ENCODE results near the gene DMAC2. TPM values are rescaled to one million over a fixed set of nuclear protein-coding genes. Genes with fewer than 3 reads are reported as not detected.
A peak's percentile ranks its signal among the peaks of the same experiment; 100 is the strongest.
"Not testable (repeated sequence)": the region's sequence is repeated elsewhere in the genome, so short reads cannot be mapped to it uniquely, and the experiment has no call there.

Gene DMAC2
- 10 to 100 TPM; 22.6 to 38.9 TPM for polyA plus RNA-seq

DNA sequence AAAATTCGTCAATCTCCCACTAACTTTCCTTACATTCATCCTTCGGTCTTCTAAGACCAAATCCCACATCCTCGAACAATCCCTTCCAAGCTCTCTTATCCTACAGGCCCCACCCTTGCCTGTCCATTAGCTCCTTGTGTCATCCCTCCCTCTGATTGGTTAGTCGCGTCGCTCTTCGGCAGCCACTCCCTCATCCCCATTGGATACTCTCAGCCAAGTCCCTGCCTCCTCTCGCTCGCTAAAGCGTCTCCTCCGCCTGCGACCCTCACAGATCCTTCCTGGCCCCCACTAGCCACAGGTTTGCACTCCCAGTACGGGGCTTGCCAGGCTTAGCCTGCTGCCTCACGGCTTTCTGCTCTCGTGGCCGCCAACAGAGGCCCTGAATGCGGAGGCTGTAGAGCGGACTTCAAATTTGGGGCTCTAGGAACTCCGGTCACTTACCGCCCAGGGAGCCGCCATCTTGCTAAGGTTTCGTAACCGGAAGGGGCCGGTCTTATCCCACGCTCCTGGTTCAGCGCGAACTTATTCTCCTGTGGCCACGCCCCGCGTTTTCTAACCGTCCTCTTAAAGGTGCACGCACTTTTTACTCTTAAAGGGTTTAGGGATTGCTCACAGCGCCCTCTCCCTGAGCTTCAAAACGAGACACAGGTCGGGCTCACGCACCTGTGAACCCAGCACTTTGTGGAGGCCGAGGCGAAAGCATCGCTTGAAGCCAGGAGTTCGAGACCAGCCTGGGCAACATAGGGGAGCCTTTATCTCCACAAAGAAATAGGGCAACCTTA, at the start of gene DMAC2:
DMAC2 (minus strand) TSS at position 472 of the 782 bp plus-strand sequence; CDS start at position 459, 13 bp downstream.
- Histone ChIP-seq H3K27ac (ENCODE audit: low read depth in 2 of 2, low read length in 1 of 2) (peak within 1 kb of the TSS; percentile 90 to 100), H3K36me3 (ENCODE audit: control insufficient read depth in 2 of 2, insufficient read depth in 2 of 2, low read length in 1 of 2) (peaks cover 0 to 2% of the 10 kb centered on the region in 2 donors), H3K4me3 (ENCODE audit: low read depth in 1 of 2, low read length in 2 of 2) (peak within 1 kb of the TSS; percentile 79 to 86), H3K9me3 (ENCODE audit: control insufficient read depth in 2 of 2, insufficient read depth in 1 of 2, low read depth in 1 of 2, low read length in 1 of 2) (no peaks in the 10 kb centered on the region), H3K4me1 (ENCODE audit: control insufficient read depth in 2 of 2, insufficient read depth in 2 of 2, low read length in 1 of 2) (peaks cover 3 to 9% of the 10 kb centered on the region in 2 donors), H3K27me3 (ENCODE audit: control insufficient read depth in 1 of 2, insufficient read depth in 2 of 2, low read length in 2 of 2) (no peaks in the 10 kb centered on the region)
- 0 to 1% methylated on average over 40 of the region's 40 CpGs for WGBS, 2 donors

DNA sequence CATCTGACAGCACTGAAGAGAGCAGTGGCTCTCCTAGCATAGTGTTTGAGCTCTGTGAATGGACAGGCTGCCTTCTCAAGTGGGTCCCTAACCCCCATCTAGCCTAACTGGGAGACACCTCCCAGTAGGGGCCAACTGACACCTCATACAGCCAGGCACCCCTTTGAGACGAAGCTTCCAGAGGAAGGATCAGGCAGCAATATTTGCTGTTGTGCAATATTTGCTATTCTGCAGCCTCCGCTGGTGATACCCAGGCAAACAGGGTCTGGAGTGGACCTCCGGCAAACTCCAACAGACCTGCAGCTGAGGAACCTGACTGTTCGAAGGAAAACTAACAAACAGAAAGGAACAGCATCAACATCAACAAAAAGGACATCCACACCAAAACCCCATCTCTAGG, 47.2 kb upstream of the DMAC2 start:
- H3K27ac ChIP-seq (ENCODE audit: low read depth in 2 of 2, low read length in 1 of 2); H3K4me3 ChIP-seq (ENCODE audit: low read depth in 1 of 2, low read length in 2 of 2); H3K36me3 ChIP-seq (ENCODE audit: control insufficient read depth in 2 of 2, insufficient read depth in 2 of 2, low read length in 1 of 2); H3K27me3 ChIP-seq (ENCODE audit: control insufficient read depth in 1 of 2, insufficient read depth in 2 of 2, low read length in 2 of 2); H3K4me1 ChIP-seq (ENCODE audit: control insufficient read depth in 2 of 2, insufficient read depth in 2 of 2, low read length in 1 of 2): not testable (repeated sequence)
- peaks cover 0 to 12% of the 10 kb centered on the region in 2 donors for H3K9me3 ChIP-seq (ENCODE audit: control insufficient read depth in 2 of 2, insufficient read depth in 1 of 2, low read depth in 1 of 2, low read length in 1 of 2)
- whole genome bisulfite sequencing, 2 donors = 85 to 86% methylated on average over 4 of the region's 4 CpGs

DNA sequence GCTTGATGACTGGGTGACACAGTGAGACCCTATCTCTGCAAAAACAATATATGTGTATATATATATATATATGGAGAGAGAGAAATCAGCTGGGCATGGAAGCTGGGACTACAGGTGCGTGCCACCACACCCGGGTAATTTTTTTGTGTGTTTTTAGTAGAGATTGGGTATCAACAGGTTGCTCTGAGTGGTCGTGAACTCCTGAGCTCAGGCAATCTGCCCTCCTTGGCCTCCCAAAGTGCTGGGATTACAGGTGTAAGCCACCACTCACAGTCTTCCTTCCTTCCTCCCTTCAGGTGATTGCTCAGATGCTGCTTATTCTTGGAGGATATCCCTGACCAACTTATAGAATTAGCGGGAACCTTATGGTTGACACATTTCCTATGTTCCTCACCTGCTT, 45.1 kb upstream of the DMAC2 start:
- Histone ChIP-seq H3K4me3 (ENCODE audit: low read depth in 1 of 2, low read length in 2 of 2) (no peak overlapping the region), H3K4me1 (ENCODE audit: control insufficient read depth in 2 of 2, insufficient read depth in 2 of 2, low read length in 1 of 2) (no peaks in the 10 kb centered on the region), H3K27ac (ENCODE audit: low read depth in 2 of 2, low read length in 1 of 2) (no peak overlapping the region), H3K27me3 (ENCODE audit: control insufficient read depth in 1 of 2, insufficient read depth in 2 of 2, low read length in 2 of 2) (no peaks in the 10 kb centered on the region), H3K9me3 (ENCODE audit: control insufficient read depth in 2 of 2, insufficient read depth in 1 of 2, low read depth in 1 of 2, low read length in 1 of 2) (peaks cover 0 to 14% of the 10 kb centered on the region in 2 donors), H3K36me3 (ENCODE audit: control insufficient read depth in 2 of 2, insufficient read depth in 2 of 2, low read length in 1 of 2) (no peaks in the 10 kb centered on the region)
- 75 to 80% methylated on average over 4 of the region's 4 CpGs for WGBS, 2 donors

DNA sequence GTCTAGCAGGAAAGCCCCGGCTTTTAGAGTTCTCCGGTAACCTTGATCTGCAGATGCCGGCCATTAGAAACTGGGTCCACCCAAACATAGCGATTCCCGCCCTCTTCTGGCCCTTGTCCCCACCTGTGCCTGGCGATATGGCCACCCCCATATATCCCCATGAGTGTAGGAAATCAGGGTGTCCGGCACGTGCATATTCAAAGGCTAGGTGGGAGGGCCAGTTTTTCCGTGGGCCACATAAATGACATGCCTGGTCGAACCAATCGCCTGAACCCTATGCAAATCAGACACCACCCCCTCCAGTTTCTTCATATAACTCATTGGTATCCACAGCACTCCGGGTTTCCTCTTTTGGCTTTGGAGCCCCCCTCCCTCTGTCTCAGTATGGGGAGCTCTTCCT, 40.6 kb upstream of the DMAC2 start:
- WGBS, 2 donors = 77 to 79% methylated on average over 12 of the region's 12 CpGs
- peak overlapping the region in 1 of 2 donors; percentile 11 for H3K27ac ChIP-seq (ENCODE audit: low read depth in 2 of 2, low read length in 1 of 2)
- no peak overlapping the region for H3K4me3 ChIP-seq (ENCODE audit: low read depth in 1 of 2, low read length in 2 of 2)
- no peaks in the 10 kb centered on the region for H3K4me1 ChIP-seq (ENCODE audit: control insufficient read depth in 2 of 2, insufficient read depth in 2 of 2, low read length in 1 of 2)
- no peaks in the 10 kb centered on the region for H3K27me3 ChIP-seq (ENCODE audit: control insufficient read depth in 1 of 2, insufficient read depth in 2 of 2, low read length in 2 of 2)
- no peaks in the 10 kb centered on the region for H3K36me3 ChIP-seq (ENCODE audit: control insufficient read depth in 2 of 2, insufficient read depth in 2 of 2, low read length in 1 of 2)
- H3K9me3 ChIP-seq (ENCODE audit: control insufficient read depth in 2 of 2, insufficient read depth in 1 of 2, low read depth in 1 of 2, low read length in 1 of 2) = peaks cover 0 to 6% of the 10 kb centered on the region in 2 donors

DNA sequence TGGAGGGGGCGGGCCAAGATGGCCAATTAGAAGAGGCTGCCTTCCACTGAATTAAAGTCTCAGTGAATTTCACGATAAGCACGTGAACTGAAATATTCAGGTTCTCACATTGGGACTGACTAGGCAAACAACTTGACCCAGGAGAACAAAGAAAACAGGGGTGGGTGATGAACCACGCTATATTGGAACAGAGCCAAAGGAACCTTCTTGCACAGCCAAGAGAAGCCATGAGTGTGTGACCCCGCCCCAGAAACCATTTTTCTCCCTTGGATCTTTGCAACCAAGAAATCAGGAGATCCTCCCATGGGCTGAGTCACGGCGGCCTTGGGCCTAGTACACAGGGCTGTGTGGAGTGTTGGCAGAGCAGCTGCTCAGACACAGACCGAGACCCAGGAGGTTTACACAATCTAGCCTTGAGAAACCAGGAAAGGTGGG, 40.1 kb upstream of the DMAC2 start:
- Histone ChIP-seq H3K9me3 (ENCODE audit: control insufficient read depth in 2 of 2, insufficient read depth in 1 of 2, low read depth in 1 of 2, low read length in 1 of 2) (peaks cover 0 to 6% of the 10 kb centered on the region in 2 donors), H3K27ac (ENCODE audit: low read depth in 2 of 2, low read length in 1 of 2) (no peak overlapping the region), H3K36me3 (ENCODE audit: control insufficient read depth in 2 of 2, insufficient read depth in 2 of 2, low read length in 1 of 2) (no peaks in the 10 kb centered on the region), H3K4me3 (ENCODE audit: low read depth in 1 of 2, low read length in 2 of 2) (no peak overlapping the region), H3K4me1 (ENCODE audit: control insufficient read depth in 2 of 2, insufficient read depth in 2 of 2, low read length in 1 of 2) (no peaks in the 10 kb centered on the region), H3K27me3 (ENCODE audit: control insufficient read depth in 1 of 2, insufficient read depth in 2 of 2, low read length in 2 of 2) (no peaks in the 10 kb centered on the region)
- 61% methylated on average over 8 of the region's 8 CpGs for WGBS, 2 donors

DNA sequence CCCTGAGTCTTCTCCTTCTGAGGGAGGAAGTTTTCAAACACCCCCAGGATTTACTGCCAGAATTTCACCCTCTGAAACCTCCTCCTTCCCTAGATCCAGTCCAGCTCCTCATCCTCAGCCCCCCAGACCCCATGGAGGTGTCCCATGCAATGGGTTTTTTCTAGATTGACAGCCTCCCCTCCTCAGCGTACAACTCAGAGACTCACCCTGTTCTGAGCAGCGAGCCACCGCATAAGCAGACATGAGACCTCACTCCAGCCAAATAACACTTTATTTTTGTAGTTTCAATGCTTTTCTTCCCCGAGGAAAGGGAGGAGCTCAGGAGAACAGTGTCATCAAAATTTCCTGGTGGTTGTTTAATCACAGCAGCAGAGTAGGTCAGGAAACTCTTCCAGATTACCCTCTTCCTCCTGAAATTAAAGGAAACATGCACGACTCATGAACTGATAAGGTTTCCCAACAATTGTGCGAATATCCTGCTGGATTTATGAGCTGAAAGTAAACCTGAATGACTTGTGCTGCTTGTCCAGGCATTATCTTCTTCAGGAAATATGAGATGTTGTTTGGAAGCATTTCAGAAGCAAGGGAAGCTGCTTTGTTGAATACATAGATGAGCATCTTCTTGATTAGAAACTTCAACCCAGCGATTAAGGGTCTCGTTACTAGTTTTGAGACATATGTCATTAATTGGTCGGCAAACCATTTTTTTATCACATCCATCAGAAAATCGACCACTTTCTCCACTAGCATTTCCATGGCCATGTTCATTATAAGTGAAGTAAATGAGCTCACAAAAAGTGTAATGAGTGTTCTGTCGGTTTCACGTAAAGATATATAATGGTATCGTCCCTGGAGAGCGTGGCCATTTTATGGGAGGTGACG, 39.4 kb upstream of the DMAC2 start:
- Histone ChIP-seq H3K27ac (ENCODE audit: low read depth in 2 of 2, low read length in 1 of 2) (peak overlapping the region in 1 of 2 donors; percentile 10), H3K9me3 (ENCODE audit: control insufficient read depth in 2 of 2, insufficient read depth in 1 of 2, low read depth in 1 of 2, low read length in 1 of 2) (peaks cover 0 to 6% of the 10 kb centered on the region in 2 donors), H3K4me1 (ENCODE audit: control insufficient read depth in 2 of 2, insufficient read depth in 2 of 2, low read length in 1 of 2) (no peaks in the 10 kb centered on the region), H3K27me3 (ENCODE audit: control insufficient read depth in 1 of 2, insufficient read depth in 2 of 2, low read length in 2 of 2) (no peaks in the 10 kb centered on the region), H3K4me3 (ENCODE audit: low read depth in 1 of 2, low read length in 2 of 2) (no peak overlapping the region), H3K36me3 (ENCODE audit: control insufficient read depth in 2 of 2, insufficient read depth in 2 of 2, low read length in 1 of 2) (no peaks in the 10 kb centered on the region)
- 68% methylated on average over 15 of the region's 15 CpGs for WGBS, 2 donors

DNA sequence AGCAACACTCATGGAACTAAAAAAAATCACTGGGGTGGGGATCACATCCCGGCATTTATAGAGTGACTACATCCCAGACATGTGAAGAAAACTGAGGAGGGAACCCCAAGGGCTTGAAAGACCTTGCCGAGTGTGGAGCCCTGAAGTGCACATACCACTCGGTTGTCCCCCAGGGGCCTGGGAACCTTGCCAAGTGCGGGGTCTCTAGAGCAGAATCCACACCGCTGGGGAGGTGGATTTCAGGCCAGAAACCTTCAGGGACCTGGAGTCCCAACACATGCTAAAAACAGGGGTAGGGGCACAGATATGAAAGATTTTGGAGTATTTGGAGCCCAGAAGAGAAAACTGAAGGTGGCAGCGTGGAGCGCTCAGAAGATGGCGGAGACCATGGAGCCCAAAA, 38.5 kb upstream of the DMAC2 start:
- no peak overlapping the region for H3K4me3 ChIP-seq (ENCODE audit: low read depth in 1 of 2, low read length in 2 of 2)

GRCh38 chr19:41476583-41476982, 36.9 kb upstream of the DMAC2 start:
- Histone ChIP-seq H3K27ac (ENCODE audit: low read depth in 2 of 2, low read length in 1 of 2) (no peak overlapping the region), H3K36me3 (ENCODE audit: control insufficient read depth in 2 of 2, insufficient read depth in 2 of 2, low read length in 1 of 2) (no peaks in the 10 kb centered on the region), H3K4me1 (ENCODE audit: control insufficient read depth in 2 of 2, insufficient read depth in 2 of 2, low read length in 1 of 2) (no peaks in the 10 kb centered on the region), H3K9me3 (ENCODE audit: control insufficient read depth in 2 of 2, insufficient read depth in 1 of 2, low read depth in 1 of 2, low read length in 1 of 2) (peaks cover 0 to 2% of the 10 kb centered on the region in 2 donors), H3K27me3 (ENCODE audit: control insufficient read depth in 1 of 2, insufficient read depth in 2 of 2, low read length in 2 of 2) (peaks cover 0 to 3% of the 10 kb centered on the region in 2 donors), H3K4me3 (ENCODE audit: low read depth in 1 of 2, low read length in 2 of 2) (no peak overlapping the region)

More for the DNA sequence above, 38.5 kb upstream of the DMAC2 start:
- Histone ChIP-seq H3K27me3 (ENCODE audit: control insufficient read depth in 1 of 2, insufficient read depth in 2 of 2, low read length in 2 of 2) (peaks cover 0 to 3% of the 10 kb centered on the region in 2 donors), H3K36me3 (ENCODE audit: control insufficient read depth in 2 of 2, insufficient read depth in 2 of 2, low read length in 1 of 2) (no peaks in the 10 kb centered on the region), H3K4me1 (ENCODE audit: control insufficient read depth in 2 of 2, insufficient read depth in 2 of 2, low read length in 1 of 2) (no peaks in the 10 kb centered on the region), H3K9me3 (ENCODE audit: control insufficient read depth in 2 of 2, insufficient read depth in 1 of 2, low read depth in 1 of 2, low read length in 1 of 2) (peaks cover 0 to 6% of the 10 kb centered on the region in 2 donors), H3K27ac (ENCODE audit: low read depth in 2 of 2, low read length in 1 of 2) (no peak overlapping the region)
- 56 to 58% methylated on average over 8 of the region's 8 CpGs for WGBS, 2 donors

- H3K27me3 ChIP-seq (ENCODE audit: control insufficient read depth in 1 of 2, insufficient read depth in 2 of 2, low read length in 2 of 2); H3K36me3 ChIP-seq (ENCODE audit: control insufficient read depth in 2 of 2, insufficient read depth in 2 of 2, low read length in 1 of 2); H3K27ac ChIP-seq (ENCODE audit: low read depth in 2 of 2, low read length in 1 of 2); H3K9me3 ChIP-seq (ENCODE audit: control insufficient read depth in 2 of 2, insufficient read depth in 1 of 2, low read depth in 1 of 2, low read length in 1 of 2); H3K4me3 ChIP-seq (ENCODE audit: low read depth in 1 of 2, low read length in 2 of 2); H3K4me1 ChIP-seq (ENCODE audit: control insufficient read depth in 2 of 2, insufficient read depth in 2 of 2, low read length in 1 of 2): not testable (repeated sequence)
- 71 to 77% methylated on average over 22 of the region's 22 CpGs for WGBS, 2 donors
These were observed 23.8 kb upstream of the DMAC2 start for GRCh38 chr19:41463257-41464256.
